Measurements from ENCODE around the gene SIVA1.

The SIVA1 gene, protein sequence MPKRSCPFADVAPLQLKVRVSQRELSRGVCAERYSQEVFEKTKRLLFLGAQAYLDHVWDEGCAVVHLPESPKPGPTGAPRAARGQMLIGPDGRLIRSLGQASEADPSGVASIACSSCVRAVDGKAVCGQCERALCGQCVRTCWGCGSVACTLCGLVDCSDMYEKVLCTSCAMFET

DNA sequence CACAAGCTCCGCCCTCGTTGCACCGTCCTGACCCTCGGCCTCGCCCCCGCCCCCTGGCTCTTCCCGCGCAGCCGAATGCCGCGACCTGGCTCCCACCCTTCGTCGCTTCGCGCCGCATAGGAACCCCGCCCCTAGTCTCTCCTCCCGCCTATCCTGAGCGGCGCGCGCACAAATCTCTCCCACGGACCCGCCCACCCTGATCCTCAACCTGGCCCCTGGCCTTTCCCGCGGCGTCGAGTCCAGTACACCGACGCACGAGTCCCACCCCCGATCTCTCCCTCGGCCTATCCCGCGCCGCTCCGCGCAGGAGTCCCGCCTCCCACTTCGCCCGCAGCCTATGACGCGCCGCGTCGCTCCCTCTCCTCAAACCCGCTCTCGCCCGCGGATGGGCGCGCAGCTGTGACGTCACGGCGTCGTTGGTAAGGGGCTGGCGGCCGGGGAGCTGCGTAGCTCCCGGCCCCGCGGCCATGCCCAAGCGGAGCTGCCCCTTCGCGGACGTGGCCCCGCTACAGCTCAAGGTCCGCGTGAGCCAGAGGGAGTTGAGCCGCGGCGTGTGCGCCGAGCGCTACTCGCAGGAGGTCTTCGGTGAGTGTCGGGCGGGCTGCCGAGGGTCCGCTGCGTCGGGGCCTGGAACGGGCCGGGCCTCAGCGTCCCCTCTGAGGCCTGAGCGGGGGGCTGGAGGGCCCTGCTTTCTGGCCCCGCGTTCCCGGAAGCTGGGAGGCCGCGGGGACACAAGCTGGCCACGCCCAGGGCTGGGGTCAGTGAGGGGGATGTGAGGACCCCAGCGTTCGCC, at the start of gene SIVA1:
TSS of gene SIVA1 (plus strand) at position 413 of the 793 bp plus-strand sequence. CDS start at position 468, 55 bp downstream.
- H3K36me3 ChIP-seq (replicated peaks; ENCODE audit: insufficient read depth, low read length) = no peaks in the 10 kb centered on the region
- no peaks in the 10 kb centered on the region for H4K20me1 ChIP-seq (ENCODE audit: insufficient read depth, low read length)
- H3K27me3 ChIP-seq (replicated peaks; ENCODE audit: insufficient read depth, low read length) = no peaks in the 10 kb centered on the region
- H3K79me2 ChIP-seq (ENCODE audit: low read length) = peaks cover 32% of the 10 kb centered on the region
- peak within 1 kb of the TSS; percentile 82 for H3K4me2 ChIP-seq (ENCODE audit: low read depth, low read length)
- peak within 1 kb of the TSS; percentile 88 for H3K4me3 ChIP-seq (ENCODE audit: low read length)
- peak within 1 kb of the TSS; percentile 64; the same call in 1 of the 2 replicates for H3K27ac ChIP-seq (ENCODE audit: low read length)
- TF ChIP-seq, protein P1, sequence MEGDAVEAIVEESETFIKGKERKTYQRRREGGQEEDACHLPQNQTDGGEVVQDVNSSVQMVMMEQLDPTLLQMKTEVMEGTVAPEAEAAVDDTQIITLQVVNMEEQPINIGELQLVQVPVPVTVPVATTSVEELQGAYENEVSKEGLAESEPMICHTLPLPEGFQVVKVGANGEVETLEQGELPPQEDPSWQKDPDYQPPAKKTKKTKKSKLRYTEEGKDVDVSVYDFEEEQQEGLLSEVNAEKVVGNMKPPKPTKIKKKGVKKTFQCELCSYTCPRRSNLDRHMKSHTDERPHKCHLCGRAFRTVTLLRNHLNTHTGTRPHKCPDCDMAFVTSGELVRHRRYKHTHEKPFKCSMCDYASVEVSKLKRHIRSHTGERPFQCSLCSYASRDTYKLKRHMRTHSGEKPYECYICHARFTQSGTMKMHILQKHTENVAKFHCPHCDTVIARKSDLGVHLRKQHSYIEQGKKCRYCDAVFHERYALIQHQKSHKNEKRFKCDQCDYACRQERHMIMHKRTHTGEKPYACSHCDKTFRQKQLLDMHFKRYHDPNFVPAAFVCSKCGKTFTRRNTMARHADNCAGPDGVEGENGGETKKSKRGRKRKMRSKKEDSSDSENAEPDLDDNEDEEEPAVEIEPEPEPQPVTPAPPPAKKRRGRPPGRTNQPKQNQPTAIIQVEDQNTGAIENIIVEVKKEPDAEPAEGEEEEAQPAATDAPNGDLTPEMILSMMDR (IDR thresholded peaks at IDR 0.05; ENCODE audit: low read length) = no peak
- TF ChIP-seq EZH2 (optimal IDR thresholded peaks at IDR 0.05; ENCODE audit: low read depth, low read length) = no peak
- TF ChIP-seq EZH2phosphoT487 (IDR thresholded peaks at IDR 0.05; ENCODE audit: low read length) = no peak
- DNase-seq = peak; percentile 94
- H3K9ac ChIP-seq (ENCODE audit: low read length) = peak within 1 kb of the TSS; percentile 91
- H3K4me1 ChIP-seq (ENCODE audit: low read length) = no peaks in the 10 kb centered on the region
- no peaks in the 10 kb centered on the region for H3K9me2 ChIP-seq (replicated peaks; ENCODE audit: insufficient read depth, low read length)
- no peaks in the 10 kb centered on the region for H3K9me3 ChIP-seq (replicated peaks; ENCODE audit: insufficient read depth, low read length)
- peak within 1 kb of the TSS; percentile 72 for H2AFZ ChIP-seq (ENCODE audit: low read length)
- no peaks in the 10 kb centered on the region for H3F3A ChIP-seq (ENCODE audit: insufficient read depth, low read length)

DNA sequence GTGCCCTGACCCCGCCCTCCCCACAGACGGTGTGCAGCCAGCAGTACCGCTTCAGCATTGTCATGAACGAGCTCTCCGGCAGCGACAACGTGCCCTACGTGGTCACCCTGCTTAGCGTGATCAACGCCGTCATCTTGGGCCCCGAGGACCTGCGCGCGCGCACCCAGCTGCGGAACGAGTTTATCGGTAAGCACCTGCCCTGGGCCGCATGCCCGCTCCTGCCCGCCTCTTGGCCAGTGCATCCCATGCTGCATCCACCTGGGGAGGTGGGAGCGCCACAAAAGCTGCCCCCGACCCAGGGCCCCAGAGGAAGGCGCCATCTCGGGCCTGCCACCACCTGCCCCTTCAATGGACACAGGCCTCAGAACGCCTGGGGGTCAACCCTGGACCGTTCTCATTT, 49.7 kb upstream of the SIVA1 start:
- Histone ChIP-seq H3F3A (ENCODE audit: insufficient read depth, low read length) (no peaks in the 10 kb centered on the region), H3K9me2 (replicated peaks; ENCODE audit: insufficient read depth, low read length) (no peaks in the 10 kb centered on the region), H3K4me1 (ENCODE audit: low read length) (no peaks in the 10 kb centered on the region), H3K79me2 (ENCODE audit: low read length) (no peaks in the 10 kb centered on the region), H3K9ac (ENCODE audit: low read length) (no peak overlapping the region), H3K27me3 (replicated peaks; ENCODE audit: insufficient read depth, low read length) (no peaks in the 10 kb centered on the region), H3K4me3 (ENCODE audit: low read length) (no peak overlapping the region), H2AFZ (ENCODE audit: low read length) (no peak overlapping the region), H3K4me2 (ENCODE audit: low read depth, low read length) (no peak overlapping the region), H3K9me3 (replicated peaks; ENCODE audit: insufficient read depth, low read length) (no peaks in the 10 kb centered on the region), H3K36me3 (replicated peaks; ENCODE audit: insufficient read depth, low read length) (no peaks in the 10 kb centered on the region), H4K20me1 (ENCODE audit: insufficient read depth, low read length) (no peaks in the 10 kb centered on the region), H3K27ac (ENCODE audit: low read length) (no peak overlapping the region)
- no peak for DNase-seq
- TF ChIP-seq, protein P1 (IDR thresholded peaks at IDR 0.05; ENCODE audit: low read length) = no peak
- no peak for TF ChIP-seq EZH2phosphoT487 (IDR thresholded peaks at IDR 0.05; ENCODE audit: low read length)
- TF ChIP-seq EZH2 (optimal IDR thresholded peaks at IDR 0.05; ENCODE audit: low read depth, low read length) = no peak

DNA sequence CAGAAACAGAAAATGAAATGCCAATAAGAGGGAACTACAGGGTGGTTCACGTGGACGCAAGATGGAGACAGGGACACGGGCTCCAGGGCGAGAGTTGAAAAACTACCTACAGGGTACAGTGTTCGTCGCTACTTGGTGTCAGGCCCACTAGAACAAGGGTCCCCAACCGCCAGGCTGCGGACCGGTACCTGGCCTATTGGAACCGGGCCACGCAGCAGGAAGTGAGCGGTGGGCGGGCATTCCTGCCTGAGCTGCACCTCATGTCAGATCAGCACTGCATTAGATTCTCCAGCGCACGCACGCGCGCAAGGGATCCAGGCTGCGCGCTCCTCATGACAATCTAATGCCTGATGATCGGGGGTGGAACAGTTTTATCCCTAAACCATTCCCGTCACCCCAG, 48.7 kb upstream of the SIVA1 start:
- Histone ChIP-seq H3K9ac (ENCODE audit: low read length) (no peak overlapping the region), H4K20me1 (ENCODE audit: insufficient read depth, low read length) (no peaks in the 10 kb centered on the region), H3K9me3 (replicated peaks; ENCODE audit: insufficient read depth, low read length) (no peaks in the 10 kb centered on the region), H3K4me3 (ENCODE audit: low read length) (no peak overlapping the region), H3K27me3 (replicated peaks; ENCODE audit: insufficient read depth, low read length) (no peaks in the 10 kb centered on the region), H3K36me3 (replicated peaks; ENCODE audit: insufficient read depth, low read length) (no peaks in the 10 kb centered on the region), H3K4me1 (ENCODE audit: low read length) (no peaks in the 10 kb centered on the region), H2AFZ (ENCODE audit: low read length) (no peak overlapping the region), H3K9me2 (replicated peaks; ENCODE audit: insufficient read depth, low read length) (no peaks in the 10 kb centered on the region), H3K4me2 (ENCODE audit: low read depth, low read length) (no peak overlapping the region), H3K79me2 (ENCODE audit: low read length) (no peaks in the 10 kb centered on the region), H3K27ac (ENCODE audit: low read length) (no peak overlapping the region), H3F3A (ENCODE audit: insufficient read depth, low read length) (no peaks in the 10 kb centered on the region)
- TF ChIP-seq EZH2 (optimal IDR thresholded peaks at IDR 0.05; ENCODE audit: low read depth, low read length) = no peak
- TF ChIP-seq EZH2phosphoT487 (IDR thresholded peaks at IDR 0.05; ENCODE audit: low read length) = no peak
- TF ChIP-seq, protein P1 (IDR thresholded peaks at IDR 0.05; ENCODE audit: low read length) = no peak
- no peak for DNase-seq
